Pericardium fibroblast (primary cell): ENCODE results near the gene NDUFC1. TPM values are rescaled to one million over a fixed set of nuclear protein-coding genes. Genes with fewer than 3 reads are reported as not detected.

Source experiments
- total RNA-seq: library from RNA; depleted of rRNA; stranded (reverse); fragments of >200 nt; gene quantifications from 2 replicates; pipeline ENCODE4 v1.2.3, GENCODE V29; 2015

The NDUFC1 gene
- total RNA-seq = 23.3 and 29.4 TPM in 2 replicates

DNA sequence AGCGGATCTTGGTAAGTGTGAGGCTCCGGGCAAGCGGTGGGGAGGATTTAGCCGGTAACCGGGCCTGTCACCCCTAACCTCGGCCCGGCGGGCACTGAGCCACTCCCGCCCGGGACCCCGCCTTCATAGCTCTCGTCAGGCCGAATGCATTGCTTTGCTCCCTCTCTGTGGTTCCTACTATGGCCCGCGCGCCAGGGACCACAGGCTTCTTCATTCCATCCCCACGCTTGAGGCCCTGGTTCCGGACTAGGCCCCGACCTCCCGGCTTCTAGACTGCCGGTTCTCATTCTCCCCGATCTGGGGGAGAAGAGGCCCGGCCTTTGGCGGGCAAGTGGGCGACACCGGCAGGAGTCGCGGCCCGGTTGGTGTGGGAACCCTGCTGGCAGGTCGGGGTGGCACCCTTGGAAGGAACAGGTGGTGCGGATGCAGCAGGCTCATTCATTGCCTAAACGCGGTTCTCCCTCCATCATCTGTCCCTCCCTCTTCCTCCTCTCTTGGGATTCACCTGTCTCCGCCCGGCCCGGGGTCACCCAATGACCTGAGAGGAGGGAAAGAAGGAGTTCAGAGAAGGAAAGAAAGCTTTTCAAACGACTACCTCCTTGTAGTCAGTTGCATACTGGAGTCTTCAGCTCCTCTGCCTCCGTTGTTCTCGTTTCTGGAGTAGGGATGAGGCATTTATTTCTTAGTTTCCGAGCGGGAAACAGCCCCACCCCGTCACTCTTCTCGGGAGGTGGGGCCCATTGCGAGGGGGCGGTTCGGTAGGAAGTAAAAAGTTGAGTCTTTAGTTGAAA is at the start of gene NDUFC1:
TSS of gene NDUFC1 (minus strand) at position 657 of the 791 bp plus-strand sequence. CDS start 6,679 bp downstream, outside the sequence.

DNA sequence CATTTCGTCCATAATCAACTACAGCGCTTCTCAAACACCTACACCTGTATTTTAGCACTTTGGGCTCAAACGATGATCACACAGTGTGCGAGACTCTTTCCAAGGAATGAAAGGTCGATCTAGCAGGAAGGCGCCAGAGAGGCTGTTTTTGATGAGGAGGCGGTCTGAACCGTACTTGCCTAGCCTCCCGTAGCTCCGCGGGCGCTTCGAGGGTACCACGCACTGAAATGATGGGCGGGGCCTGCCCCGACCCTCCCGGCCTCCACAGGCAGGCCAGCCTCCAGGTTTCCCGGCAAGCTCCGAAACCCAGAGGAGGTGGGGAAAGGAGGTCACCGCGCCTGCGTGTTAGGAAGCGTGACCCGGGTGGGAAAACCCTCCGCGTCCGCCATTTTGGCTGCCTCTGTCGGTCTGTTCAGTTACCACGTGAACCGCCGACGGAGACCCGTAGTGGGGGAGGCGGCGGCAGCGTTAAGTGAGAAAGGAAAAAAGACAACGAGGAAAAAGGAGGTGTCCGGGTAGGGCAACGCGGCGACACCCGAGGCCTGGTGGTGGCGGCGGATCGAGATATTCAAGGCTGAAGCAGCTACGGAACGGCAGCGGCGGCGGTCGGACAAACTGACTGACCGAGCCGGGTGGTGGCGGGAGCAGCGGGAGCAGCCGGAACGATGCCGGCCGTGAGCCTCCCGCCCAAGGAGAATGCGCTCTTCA is 1.0 kb downstream of the NDUFC1 start, which contains the start of gene NAA15:
TSS of gene NAA15 (plus strand) at position 393 of the 708 bp plus-strand sequence. CDS start at position 666, 273 bp downstream.

DNA sequence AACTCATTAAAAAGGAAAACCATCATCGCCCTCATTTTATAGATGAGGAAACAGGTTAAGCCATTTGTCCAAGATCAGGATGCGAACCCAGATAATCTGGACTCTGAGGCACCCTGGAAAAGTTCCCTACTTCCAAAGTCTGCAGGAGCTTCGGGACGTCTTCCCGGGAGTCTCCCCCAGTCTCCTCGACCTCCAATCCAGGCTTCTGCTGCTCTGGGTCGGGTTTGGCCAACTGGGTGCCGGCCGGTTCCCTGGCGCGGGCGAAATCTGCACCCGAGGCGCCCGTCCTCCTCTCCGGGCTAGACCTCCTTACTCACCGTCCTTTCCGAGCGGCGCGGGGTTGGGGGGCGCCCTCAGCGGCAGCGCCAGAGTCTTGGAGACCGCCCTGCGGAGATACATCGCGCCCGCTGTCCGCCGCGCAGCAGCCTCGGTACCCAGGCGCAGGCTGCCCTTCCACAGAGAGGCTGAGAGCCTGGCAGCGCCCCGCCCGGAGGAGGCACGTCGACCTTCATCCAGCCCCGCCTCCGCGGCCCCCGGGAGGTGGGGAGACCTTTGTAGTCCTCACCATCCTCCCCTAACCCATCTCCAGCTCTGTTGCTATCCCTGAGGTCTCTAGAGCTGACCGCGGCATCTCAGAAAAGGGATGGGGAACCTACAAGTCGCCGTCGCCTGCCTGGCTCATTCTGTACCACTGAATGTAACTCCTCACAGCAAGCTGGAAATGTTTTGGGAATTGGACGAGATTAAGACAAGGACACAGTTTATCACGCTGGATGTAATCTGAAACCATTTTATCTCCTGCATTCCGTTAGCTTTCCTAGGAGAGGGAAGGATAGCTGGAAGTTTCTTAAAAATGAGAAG is 22.3 kb downstream of the NDUFC1 start, which contains the start of gene MGARP:
TSS of gene MGARP (minus strand) at position 466 of the 861 bp plus-strand sequence. CDS start at position 399, 67 bp downstream.

Other genes with a start within 250 kb of the NDUFC1 start
- gene ELF2, start 125.3 kb downstream of the NDUFC1 start, total RNA-seq = 29.6 and 35.6 TPM in 2 replicates
- 16.0 and 40.5 TPM in 2 replicates for gene MGARP, start 22.3 kb downstream of the NDUFC1 start, total RNA-seq
- gene NAA15, start 972 bp downstream of the NDUFC1 start, total RNA-seq = 16.7 and 22.6 TPM in 2 replicates
- 5.3 and 6.1 TPM in 2 replicates for gene RAB33B, start 151.6 kb upstream of the NDUFC1 start, total RNA-seq